ENCODE measurements around the gene C1orf185. TPM values are rescaled to one million over a fixed set of nuclear protein-coding genes. Genes with fewer than 3 reads are reported as not detected.

The C1orf185 gene
- total and polyA plus RNA-seq, 2 of the 4 experiments (the other 2 are of a cell fraction): not detected

DNA sequence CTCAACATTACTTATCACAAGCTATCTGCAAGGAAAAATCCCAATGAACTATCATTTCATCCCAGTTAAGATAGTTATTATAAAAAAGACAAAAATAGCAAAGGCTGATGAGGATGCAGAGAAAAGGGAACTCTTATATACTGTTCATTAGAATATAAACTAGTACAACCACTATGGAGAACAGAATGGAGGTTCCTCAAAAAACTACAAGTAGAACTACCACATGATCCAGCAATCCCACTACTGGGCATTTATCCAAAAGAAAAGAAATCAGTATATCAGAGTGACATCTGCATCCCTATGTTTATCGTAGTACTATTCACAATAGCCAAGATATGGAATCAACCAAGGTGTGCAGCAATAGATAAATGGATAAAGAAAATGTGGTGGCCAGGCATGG, 4.9 kb upstream of the C1orf185 start:
- WGBS, 2 experiments (ENCODE audit: extremely low coverage in 2 of 2, insufficient read length in 1 of 2): no CpG with 5 or more reads among the region's 1 CpG
- no peak overlapping the region for H3K4ac ChIP-seq (ENCODE audit: low read depth, low read length)
- H3K79me1 ChIP-seq (ENCODE audit: low read depth in 1 of 2, low read length in 2 of 2): no peaks in the 10 kb centered on the region
- no peak overlapping the region for H2BK5ac ChIP-seq (ENCODE audit: low read depth, low read length, poor library complexity, severe bottlenecking)
- intact Hi-C loops (cut with micrococcal nuclease) (no loop called here), in situ Hi-C loops (cut with MboI; ENCODE audit: low sequenced_read_pairs) (no loop called here), dilution Hi-C loops (cut with HindIII; ENCODE audit: low sequenced_read_pairs, unreplicated experiment) (no loop called here)
- H3K9ac ChIP-seq (ENCODE audit: low read depth, low read length): no peak overlapping the region
- ATAC-seq (ENCODE audit: low read depth) (no peak), DNase-seq (no peak)
- no peak overlapping the region for H3K4me3 ChIP-seq (ENCODE audit: insufficient read depth, low read depth, low read length)
- peaks cover 6% of the 10 kb centered on the region for H3K27me3 ChIP-seq (ENCODE audit: control insufficient read depth, insufficient read depth, low read length)
- H4K91ac ChIP-seq (ENCODE audit: insufficient read depth, low read depth, low read length): no peak overlapping the region
- no peak overlapping the region for H2BK15ac ChIP-seq (ENCODE audit: low read depth, low read length)
- CTCF ChIA-PET: no interaction called here
- H3K9me3 ChIP-seq (ENCODE audit: control insufficient read depth, insufficient read depth, low read length): no peaks in the 10 kb centered on the region
- H3K27ac ChIP-seq (ENCODE audit: insufficient read depth, low read length): no peak overlapping the region
- no peak overlapping the region for H2AK5ac ChIP-seq (ENCODE audit: low read depth, low read length)
- no peak overlapping the region for H2BK20ac ChIP-seq (ENCODE audit: low read depth, low read length)
- no peak overlapping the region for H3K56ac ChIP-seq (ENCODE audit: extremely low read depth, insufficient read depth, low read length)
- no peaks in the 10 kb centered on the region for H4K20me1 ChIP-seq (ENCODE audit: insufficient read depth, low read length)
- H4K5ac ChIP-seq (ENCODE audit: low read depth, low read length): no peak overlapping the region
- no peak overlapping the region for H4K8ac ChIP-seq (ENCODE audit: low read depth in 2 of 2, low read length in 2 of 2)
- no peaks in the 10 kb centered on the region for H3K36me3 ChIP-seq (ENCODE audit: control insufficient read depth, insufficient read depth, low read length)
- H2AFZ ChIP-seq (replicated peaks; ENCODE audit: low read length, poor library complexity): no peak overlapping the region
- no peak for TF ChIP-seq MAZ (IDR thresholded peaks at IDR 0.05; ENCODE audit: borderline replicate concordance, low read depth, low read length)
- TF ChIP-seq FOS (IDR thresholded peaks at IDR 0.05; ENCODE audit: low read depth, low read length): no peak
- no peak for TF ChIP-seq NFE2L2 (IDR thresholded peaks at IDR 0.05; ENCODE audit: low read depth, low read length)
- no peak for TF ChIP-seq RCOR1 (IDR thresholded peaks at IDR 0.05; ENCODE audit: insufficient replicate concordance, low read length)
- TF ChIP-seq ELK1 (IDR thresholded peaks at IDR 0.05; ENCODE audit: borderline replicate concordance, low read depth, low read length): no peak
- no peak overlapping the region for H3K23ac ChIP-seq (ENCODE audit: low read depth, low read length)
- H3K9me1 ChIP-seq (ENCODE audit: insufficient read depth, low read length): no peaks in the 10 kb centered on the region
- H3K18ac ChIP-seq (ENCODE audit: low read depth, low read length): no peak overlapping the region
- H3K4me1 ChIP-seq (ENCODE audit: control insufficient read depth, insufficient read depth, low read length): no peaks in the 10 kb centered on the region
- BruUV-seq (replicated peaks): no TSS peak
- H2AK9ac ChIP-seq (replicated peaks; ENCODE audit: low read depth, low read length, poor library complexity): no peak overlapping the region
- POLR2A ChIA-PET (ENCODE audit: unreplicated experiment): no interaction called here
- no peak overlapping the region for H3K14ac ChIP-seq (replicated peaks; ENCODE audit: low read depth, low read length)
- H3K4me2 ChIP-seq (ENCODE audit: low read depth, low read length): no peak overlapping the region
- no peak overlapping the region for H2BK120ac ChIP-seq (ENCODE audit: low read depth, low read length)
